HFFc6 (cell line): ENCODE measurements around the gene PCYT2. TPM values are rescaled to one million over a fixed set of nuclear protein-coding genes. Genes with fewer than 3 reads are reported as not detected.

Experiments
- DNase-seq: peaks from one replicate; pipeline ENCODE4 v3.0.0-alpha.2; 2018
- H3K27ac Mint-ChIP-seq: 2 replicates; pipeline ENCODE4 v1.8.0; 2020; ENCODE audit warnings: mild to moderate bottlenecking, mixed read lengths
- H3K27me3 Mint-ChIP-seq: 2 replicates; pipeline ENCODE4 v1.8.0; 2021; ENCODE audit warnings: mild to moderate bottlenecking, moderate library complexity, mixed read lengths; ENCODE audit not compliant: insufficient read depth
- H3K36me3 Mint-ChIP-seq: 2 replicates; pipeline ENCODE4 v1.8.0; 2021; ENCODE audit warnings: low read depth, mixed read lengths
- H3K4me1 Mint-ChIP-seq: 2 replicates; pipeline ENCODE4 v1.8.0; 2020; ENCODE audit warnings: low read depth, mixed read lengths
- H3K4me3 Mint-ChIP-seq: 2 replicates; pipeline ENCODE4 v1.8.0; 2020; ENCODE audit warnings: mild to moderate bottlenecking, moderate library complexity, mixed read lengths
- H3K9me3 Mint-ChIP-seq: 2 replicates; pipeline ENCODE4 v1.8.0; 2020; ENCODE audit warnings: mild to moderate bottlenecking, mixed read lengths
- CTCF ChIP-seq: fragments of 200-600 bp; sonication (generic); IDR thresholded peaks from 2 replicates; pipeline ENCODE4 v1.5.0; 2021; ENCODE audit warnings: antibody characterized with exemption, mild to moderate bottlenecking
- total RNA-seq, 6 experiments: library from RNA; stranded (reverse); fragmentation: NEBNext Ultra II Directional; extraction: Animal tissue kit (Norgen Biotek cat#: 25700); gene quantifications; 2 replicates in 1 of 6; 3 replicates in 5 of 6; pipeline ENCODE4 v1.2.3, GENCODE V29; 2021

Gene PCYT2
- total RNA-seq, 6 experiments from 2014 or later = 33.2 to 45.8 (median 35.8) TPM

- Mint-ChIP-seq H3K4me1 (peaks cover 27% of the 10 kb centered on the region), H3K9me3 (no peaks in the 10 kb centered on the region), H3K4me3 (peak overlapping the region; percentile 92), H3K36me3 (peaks cover 30% of the 10 kb centered on the region), H3K27me3 (peaks cover 10% of the 10 kb centered on the region), H3K27ac (peak overlapping the region; percentile 65)
- DNase-seq = no peak
- TF ChIP-seq CTCF = no peak
Observed at GRCh38 chr17:81858967-81859905, 52.0 kb downstream of the PCYT2 start.

- Mint-ChIP-seq H3K4me1 (peaks cover 22% of the 10 kb centered on the region), H3K4me3 (peak overlapping the region; percentile 92), H3K36me3 (peaks cover 27% of the 10 kb centered on the region), H3K9me3 (no peaks in the 10 kb centered on the region), H3K27me3 (peaks cover 10% of the 10 kb centered on the region), H3K27ac (peak overlapping the region; percentile 65; the same call in 1 of the 2 replicates)
- DNase-seq = no peak
- no peak for TF ChIP-seq CTCF
Observed at GRCh38 chr17:81858170-81858966, 52.8 kb downstream of the PCYT2 start.

- peaks cover 35% of the 10 kb centered on the region for H3K36me3 Mint-ChIP-seq
- no peak for DNase-seq
- TF ChIP-seq CTCF = no peak
- no peaks in the 10 kb centered on the region for H3K9me3 Mint-ChIP-seq
- peaks cover 4% of the 10 kb centered on the region for H3K27me3 Mint-ChIP-seq
- no peak overlapping the region; the same call in 1 of the 2 replicates for H3K27ac Mint-ChIP-seq
- no peak overlapping the region for H3K4me3 Mint-ChIP-seq
- H3K4me1 Mint-ChIP-seq = peaks cover 13% of the 10 kb centered on the region
Observed at GRCh38 chr17:81854974-81855774, 56.0 kb downstream of the PCYT2 start.

- DNase-seq = no peak
- Mint-ChIP-seq H3K9me3 (no peaks in the 10 kb centered on the region), H3K4me3 (no peak overlapping the region), H3K36me3 (peaks cover 22% of the 10 kb centered on the region), H3K27ac (no peak overlapping the region), H3K27me3 (peaks cover 2% of the 10 kb centered on the region), H3K4me1 (no peaks in the 10 kb centered on the region)
- no peak for TF ChIP-seq CTCF
Observed at GRCh38 chr17:81852237-81852636, 59.0 kb downstream of the PCYT2 start.

GRCh38 chr17:81851423-81851822 is 59.8 kb downstream of the PCYT2 start:
- TF ChIP-seq CTCF = no peak
- Mint-ChIP-seq H3K27ac (no peak overlapping the region), H3K4me3 (no peak overlapping the region), H3K36me3 (peaks cover 22% of the 10 kb centered on the region), H3K4me1 (no peaks in the 10 kb centered on the region), H3K27me3 (peaks cover 3% of the 10 kb centered on the region), H3K9me3 (no peaks in the 10 kb centered on the region)
- no peak for DNase-seq
